CD4-positive, alpha-beta T cell treated with Interleukin-10 for 1 hour (primary cell): ENCODE data around the gene HFM1.
"Not testable (repeated sequence)": the region's sequence is repeated elsewhere in the genome, so short reads cannot be mapped to it uniquely, and the experiment has no call there.

Experiments used
- DNase-seq: peaks from one replicate; pipeline ENCODE4 v3.0.0-alpha.2; 2020

HFM1 gene, protein sequence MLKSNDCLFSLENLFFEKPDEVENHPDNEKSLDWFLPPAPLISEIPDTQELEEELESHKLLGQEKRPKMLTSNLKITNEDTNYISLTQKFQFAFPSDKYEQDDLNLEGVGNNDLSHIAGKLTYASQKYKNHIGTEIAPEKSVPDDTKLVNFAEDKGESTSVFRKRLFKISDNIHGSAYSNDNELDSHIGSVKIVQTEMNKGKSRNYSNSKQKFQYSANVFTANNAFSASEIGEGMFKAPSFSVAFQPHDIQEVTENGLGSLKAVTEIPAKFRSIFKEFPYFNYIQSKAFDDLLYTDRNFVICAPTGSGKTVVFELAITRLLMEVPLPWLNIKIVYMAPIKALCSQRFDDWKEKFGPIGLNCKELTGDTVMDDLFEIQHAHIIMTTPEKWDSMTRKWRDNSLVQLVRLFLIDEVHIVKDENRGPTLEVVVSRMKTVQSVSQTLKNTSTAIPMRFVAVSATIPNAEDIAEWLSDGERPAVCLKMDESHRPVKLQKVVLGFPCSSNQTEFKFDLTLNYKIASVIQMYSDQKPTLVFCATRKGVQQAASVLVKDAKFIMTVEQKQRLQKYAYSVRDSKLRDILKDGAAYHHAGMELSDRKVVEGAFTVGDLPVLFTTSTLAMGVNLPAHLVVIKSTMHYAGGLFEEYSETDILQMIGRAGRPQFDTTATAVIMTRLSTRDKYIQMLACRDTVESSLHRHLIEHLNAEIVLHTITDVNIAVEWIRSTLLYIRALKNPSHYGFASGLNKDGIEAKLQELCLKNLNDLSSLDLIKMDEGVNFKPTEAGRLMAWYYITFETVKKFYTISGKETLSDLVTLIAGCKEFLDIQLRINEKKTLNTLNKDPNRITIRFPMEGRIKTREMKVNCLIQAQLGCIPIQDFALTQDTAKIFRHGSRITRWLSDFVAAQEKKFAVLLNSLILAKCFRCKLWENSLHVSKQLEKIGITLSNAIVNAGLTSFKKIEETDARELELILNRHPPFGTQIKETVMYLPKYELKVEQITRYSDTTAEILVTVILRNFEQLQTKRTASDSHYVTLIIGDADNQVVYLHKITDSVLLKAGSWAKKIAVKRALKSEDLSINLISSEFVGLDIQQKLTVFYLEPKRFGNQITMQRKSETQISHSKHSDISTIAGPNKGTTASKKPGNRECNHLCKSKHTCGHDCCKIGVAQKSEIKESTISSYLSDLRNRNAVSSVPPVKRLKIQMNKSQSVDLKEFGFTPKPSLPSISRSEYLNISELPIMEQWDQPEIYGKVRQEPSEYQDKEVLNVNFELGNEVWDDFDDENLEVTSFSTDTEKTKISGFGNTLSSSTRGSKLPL (N-terminal part only)

DNA sequence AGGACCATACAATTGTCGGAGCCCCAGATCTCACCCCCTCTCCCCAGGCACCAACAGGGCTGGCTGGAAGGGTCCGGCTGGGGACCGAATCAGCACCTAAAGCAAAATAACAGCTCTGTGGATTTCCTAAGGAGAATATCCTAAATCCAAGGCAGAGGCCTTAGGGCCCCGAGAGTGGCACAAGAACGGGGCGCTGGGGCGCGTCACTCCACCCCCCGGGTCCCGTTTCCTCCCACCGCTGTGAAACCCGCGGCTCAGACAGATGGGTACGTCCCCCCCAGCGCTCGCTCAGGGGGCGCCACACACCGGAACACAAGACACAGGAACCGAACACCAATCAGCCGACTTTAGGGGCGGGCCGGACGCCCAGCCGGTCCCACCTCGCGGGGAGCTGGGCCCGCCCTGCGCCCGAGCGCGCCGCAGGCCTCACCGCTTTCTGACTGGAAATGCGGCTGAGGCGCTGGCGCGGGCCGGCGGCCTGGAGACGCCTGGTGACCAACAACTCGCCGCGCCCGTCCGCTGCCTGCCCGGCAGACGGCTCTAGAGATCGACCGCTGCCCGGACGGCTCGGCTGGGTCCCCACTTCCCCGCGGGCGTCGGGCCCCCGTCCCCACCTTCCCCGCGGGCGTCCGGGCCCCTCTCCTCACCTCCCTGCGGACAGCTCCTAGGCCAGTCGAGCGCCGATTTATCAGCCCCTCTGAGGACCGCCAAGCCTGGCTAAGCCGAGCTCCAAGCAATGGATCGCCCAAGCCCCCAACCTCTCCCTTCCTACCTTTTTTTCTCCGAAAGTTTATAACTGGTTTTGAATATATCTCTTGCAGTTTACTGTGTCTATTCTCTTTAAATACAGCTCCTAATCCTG lies at the start of gene HFM1:
HFM1 (minus strand) TSS at position 687 of the 862 bp plus-strand sequence. CDS start 3,755 bp downstream, outside the sequence.
- peak; percentile 48 for DNase-seq

DNA sequence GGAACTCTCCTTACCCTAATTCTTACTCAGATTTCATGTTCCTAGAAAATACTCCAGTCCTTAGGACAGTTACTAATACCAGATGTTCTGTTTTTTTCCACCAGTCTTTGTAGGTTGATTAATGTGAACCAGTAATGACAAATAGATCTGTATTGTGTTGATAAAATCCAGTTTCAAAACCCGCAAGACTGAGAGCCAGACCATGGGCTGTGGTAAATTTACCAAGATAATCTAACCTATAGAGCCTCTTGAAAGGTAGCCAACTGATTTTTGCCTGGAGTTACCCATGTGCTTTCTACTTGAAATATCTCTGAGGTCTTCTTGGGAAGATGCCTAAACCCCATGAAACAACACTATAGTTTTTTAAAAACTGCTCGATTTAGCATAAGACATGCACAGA lies 49.5 kb upstream of the HFM1 start:
- no peak for DNase-seq

DNA sequence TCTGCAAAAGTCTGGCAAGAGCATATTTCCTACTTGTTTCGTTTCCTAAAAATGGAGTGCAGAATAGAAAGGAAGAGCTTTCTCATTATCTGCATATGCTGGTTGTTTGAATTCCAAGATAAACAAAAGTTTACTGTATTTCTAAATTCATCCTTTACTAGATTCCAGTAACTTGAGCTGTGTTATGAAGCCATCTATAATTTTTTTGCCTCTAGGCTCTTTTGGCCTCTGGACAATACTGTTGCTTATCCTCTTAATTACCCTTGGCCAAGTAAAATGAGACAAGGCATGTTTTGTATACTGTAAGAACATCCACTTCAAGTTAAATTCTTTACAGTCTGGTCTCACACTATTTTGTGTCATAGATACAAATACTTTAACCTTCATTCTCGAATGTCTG lies 45.6 kb upstream of the HFM1 start:
- DNase-seq, result no peak

DNA sequence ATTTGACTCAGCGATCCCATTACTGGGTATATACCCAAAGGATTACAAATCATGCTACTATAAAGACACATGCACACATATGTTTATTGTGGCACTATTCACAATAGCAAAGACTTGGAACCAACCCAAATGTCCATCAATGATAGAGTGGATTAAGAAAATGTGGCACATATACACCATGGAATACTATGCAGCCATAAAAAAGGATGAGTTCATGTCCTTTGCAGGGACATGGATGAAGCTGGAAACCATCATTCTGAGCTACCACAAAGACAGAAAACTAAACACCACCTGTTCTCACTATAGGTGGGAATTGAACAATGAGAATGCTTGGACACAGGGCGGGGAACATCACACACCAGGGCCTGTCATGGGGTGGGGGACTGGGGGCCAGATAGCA lies 43.1 kb upstream of the HFM1 start:
- not testable (repeated sequence) for DNase-seq

DNA sequence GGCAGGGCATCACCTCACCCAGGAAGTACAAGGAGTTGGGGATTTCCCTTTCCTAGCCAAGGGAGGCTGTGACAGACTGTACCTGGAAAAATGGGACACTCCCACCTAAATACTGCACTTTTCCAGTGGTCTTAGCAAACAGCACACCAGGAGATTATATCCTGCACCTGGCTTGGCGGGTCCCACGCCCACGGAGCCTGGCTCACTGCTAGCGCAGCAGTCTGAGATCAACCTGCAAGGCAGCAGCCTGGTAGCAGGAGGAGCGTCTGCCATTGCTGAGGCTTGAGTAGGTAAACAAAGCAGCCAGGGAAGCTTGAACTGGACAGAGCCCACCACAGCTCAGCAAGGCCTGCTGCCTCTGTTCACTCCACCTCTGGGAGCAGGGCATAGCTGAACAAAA lies 37.3 kb upstream of the HFM1 start:
- DNase-seq, result not testable (repeated sequence)

DNA sequence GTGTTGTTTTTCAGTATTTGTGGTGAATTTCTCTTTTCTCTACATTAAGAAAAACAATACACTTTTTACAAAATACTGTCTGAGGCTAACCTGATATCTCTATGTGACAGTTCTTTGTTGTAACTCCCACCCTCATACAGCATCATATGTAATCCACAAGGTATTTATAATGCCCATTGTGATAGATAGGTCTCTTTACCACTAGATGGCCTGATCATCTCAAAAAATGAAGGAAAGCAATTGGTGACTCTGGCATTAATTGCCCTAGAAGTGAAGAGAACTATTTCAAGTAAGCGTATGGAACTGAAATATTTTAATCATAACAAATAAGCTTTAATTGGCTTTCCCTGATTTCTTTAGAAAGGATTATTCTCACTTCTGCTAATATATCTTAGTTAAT lies 36.2 kb upstream of the HFM1 start:
- DNase-seq, result peak; percentile 7

DNA sequence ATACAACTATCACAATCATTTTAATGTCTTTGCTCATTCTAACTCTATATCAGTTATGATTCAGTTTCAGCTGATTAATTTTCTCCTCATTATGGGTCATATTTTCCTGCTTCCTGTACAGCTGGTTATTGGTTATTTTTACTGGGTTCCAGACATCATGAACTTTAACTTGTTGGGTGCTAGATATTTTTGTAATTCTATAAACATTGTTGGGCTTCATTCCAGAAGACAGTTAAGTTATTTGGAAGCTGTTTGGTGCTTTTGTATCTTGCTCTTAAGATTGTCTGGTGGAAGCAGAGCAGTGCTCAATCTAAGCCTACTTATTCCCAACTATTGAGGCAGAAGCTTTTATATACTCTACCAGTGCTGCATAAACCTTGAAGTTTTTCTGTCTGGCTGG lies 34.4 kb upstream of the HFM1 start:
- no peak for DNase-seq

DNA sequence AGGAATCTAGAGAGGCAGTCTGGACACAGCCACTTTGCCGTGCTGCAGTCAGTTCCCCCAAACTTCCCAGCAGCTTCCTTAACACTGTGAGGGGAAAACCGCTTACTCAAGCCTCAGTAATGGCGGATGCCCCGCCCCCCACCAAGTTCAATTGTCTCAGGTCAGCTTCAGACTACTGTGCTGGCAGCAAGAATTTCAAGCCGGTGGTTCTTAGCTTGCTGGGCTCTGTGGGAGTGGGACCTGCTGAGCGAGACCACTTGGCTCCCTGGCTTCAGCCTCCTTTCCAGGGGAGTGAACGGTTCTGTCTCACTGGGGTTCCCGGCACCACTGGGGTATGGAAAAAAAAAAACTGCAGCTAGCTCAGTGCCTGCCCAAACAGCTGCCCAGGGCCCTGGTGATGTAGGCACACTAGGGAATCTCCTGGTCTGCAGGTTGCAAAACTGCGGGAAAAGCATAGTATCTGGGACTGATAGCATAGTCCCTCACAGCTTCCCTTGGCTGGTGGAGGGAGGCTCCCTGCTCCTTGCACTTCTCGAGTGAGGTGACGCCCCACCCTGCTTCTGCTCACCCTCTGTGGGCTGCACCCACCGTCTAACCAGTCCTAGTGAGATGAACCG lies 23.7 kb upstream of the HFM1 start:
- DNase-seq, result no peak

DNA sequence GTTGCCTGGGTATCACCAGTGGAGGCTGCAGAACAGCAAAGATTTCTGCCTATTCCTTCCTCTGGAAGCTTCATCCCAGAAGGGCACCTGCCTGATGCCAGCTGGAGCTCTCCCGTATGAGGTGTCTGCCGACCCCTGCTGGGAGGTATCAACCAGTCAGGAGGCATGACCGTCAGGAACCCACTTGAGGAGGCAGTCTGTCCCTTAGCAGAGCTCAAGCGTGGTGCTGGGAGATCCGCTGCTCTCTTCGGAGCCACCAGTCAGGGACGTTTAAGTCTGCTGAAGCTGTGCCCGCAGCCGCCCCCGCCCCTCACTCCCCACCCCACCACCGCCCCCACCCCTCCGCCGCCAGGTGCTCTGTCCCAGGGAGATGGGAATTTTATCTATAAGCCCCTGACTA lies 23.1 kb upstream of the HFM1 start:
- DNase-seq, result no peak

DNA sequence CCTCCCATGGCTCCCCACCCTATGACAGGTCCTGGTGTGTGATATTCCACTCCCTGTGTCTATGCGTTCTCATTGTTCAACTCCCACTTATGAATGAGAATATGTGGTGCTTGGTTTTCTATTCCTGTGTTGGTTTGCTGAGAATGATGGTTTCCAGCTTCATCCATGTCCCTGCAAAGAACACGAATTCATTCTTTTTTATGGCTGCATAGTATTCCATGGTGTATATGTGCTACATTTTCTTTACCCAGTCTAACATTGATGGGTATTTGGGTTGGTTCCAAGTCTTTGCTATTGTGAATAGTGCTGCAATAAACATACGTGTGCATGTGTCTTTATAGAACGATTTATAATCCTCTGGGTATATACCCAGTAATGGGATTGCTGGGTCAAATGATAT lies 17.9 kb upstream of the HFM1 start:
- DNase-seq, result not testable (repeated sequence)

DNA sequence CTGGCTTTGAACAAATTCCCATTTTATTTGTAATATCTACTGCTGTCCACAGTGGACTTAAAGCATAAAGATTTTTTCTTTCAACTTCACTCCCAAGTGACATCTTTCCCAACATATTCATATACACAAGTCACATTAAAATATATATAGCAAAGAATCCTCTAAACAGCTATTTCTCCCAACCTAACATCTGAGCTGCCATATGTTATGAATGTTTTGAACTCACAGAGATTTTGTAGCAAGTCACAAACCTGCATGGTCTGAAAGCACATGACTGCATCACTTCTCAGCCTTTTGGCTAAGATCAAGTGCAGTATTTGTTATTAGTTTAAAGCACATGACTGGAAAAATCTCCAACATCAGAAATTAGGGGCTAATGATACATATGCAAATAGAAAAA lies 7.7 kb upstream of the HFM1 start:
- no peak for DNase-seq

DNA sequence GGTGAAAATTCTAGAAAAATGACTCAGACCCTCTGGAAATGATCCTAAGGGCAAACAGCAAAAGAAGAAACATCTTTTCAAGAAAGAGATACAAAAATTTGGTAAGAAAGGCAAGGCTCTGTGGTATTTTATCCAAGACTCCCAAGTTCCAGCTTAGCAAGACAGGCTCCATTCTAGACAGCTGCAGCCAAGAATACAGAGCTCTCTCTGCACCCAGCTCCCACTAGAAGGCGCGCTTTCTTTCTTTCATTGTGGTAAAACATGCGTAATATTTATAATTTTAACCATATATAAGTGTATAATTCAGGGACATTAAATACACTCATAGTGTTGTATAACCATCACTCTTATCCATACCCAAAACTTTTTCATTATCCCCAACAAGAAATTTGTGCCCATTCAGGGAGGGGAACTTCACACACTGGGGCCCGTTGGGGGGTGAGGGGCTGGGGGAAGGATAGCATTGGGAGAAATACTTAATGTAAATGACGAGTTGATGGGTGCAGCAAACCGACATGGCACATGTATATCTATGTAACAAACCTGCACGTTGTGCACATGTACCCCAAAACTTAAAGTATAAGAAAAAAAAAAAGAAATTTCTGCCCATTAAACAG lies 2.2 kb upstream of the HFM1 start:
- DNase-seq, result no peak

DNA sequence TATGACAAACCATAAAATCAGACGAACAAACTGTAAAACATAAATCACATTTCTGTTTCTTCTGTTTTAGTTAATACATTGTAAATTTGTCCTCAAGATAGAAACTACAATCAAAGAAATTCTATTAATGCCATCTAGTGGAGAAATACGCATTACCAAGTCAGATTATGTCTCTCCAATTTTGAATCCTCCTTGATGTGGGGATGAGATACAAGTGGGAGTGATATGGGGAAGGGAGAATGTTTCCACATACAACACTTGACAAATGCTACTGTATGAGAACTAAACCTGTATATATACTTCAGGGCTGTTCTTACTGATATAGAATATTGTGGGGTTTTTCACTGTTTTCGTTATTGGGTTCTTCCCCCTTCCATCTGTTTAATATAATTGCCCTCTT lies 2.6 kb downstream of the HFM1 start:
- peak; percentile 1 for DNase-seq

DNA sequence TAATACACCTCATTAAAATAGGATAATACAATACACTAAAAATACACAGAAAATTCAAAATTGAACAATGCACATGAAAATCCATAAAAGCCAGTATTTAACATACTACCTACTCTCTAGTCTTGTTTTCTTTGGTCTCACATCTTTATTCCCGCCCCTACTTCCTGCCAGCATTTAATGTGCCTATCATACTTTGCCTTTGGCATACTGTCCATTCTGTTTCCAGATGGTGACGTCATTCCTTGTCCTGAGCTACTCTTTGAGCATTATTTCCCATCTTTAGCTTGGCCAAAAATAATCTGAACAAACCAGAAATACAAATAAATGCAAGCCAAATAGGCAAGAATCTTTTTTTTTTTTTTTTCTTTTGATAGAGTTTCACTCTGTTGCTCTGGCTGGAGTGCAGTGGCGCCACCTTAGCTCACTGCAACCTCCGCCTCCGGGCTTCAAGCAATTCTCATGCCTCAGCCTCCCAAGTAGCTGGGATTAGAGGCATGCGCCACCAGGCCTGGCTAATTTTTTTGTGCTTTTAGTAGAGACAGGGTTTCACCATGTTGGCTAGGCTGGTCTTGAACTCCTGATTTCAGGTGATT lies 4.4 kb downstream of the HFM1 start:
- DNase-seq, result no peak

DNA sequence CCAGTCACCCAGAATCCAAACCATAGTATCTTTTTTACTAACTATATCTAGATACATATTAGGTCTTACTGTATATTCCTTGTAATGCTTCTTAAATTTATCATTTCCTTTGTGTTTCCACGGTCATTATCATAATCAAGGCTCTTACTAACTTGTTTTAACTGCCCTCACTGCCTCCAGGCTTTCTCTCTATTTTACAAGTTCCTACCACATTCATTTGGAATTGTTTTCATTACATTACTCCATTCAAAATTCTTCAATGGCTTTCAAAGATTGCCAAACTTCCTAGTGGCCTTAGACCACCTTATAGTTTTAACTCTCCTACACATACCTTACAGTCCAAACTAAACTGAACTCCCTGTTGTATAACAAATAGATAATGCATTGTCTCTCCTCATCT lies 6.3 kb downstream of the HFM1 start:
- no peak for DNase-seq

DNA sequence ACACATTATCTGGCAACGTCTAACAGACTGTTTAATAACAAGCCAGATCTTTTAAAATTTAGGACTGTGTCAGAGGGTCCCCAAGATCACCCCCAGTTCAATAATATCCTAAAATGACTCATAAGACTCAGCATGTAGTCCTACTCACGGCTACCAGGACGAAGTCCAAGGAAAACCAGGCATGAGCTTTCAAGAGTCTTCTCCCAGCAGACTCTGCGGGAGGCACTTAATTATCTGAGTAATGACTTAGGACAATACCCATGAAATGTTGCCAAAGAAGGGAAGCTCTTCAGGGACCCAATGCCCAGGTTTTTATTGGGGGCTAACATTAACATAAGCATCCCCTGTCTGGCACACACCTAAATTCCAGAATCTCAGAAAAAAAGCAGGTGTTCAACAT lies 7.0 kb downstream of the HFM1 start:
- DNase-seq, result no peak

DNA sequence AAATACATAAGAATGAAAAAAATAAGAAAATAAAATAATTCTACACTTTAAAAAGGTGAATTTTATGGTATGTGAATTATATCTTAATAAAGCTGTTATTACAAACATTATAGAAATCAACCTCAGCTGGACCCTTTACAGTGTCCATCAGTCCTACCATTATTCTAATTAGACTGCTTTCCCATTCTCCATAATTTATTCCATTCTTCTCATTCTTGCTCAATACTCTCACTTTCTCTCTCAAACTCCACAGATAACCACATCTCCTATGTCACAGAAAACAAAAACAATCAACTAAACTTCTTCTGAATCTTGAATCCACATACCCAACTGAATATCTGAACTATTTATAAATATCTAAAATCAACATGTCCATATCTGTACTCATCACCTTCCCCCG lies 11.6 kb downstream of the HFM1 start:
- DNase-seq, result no peak

DNA sequence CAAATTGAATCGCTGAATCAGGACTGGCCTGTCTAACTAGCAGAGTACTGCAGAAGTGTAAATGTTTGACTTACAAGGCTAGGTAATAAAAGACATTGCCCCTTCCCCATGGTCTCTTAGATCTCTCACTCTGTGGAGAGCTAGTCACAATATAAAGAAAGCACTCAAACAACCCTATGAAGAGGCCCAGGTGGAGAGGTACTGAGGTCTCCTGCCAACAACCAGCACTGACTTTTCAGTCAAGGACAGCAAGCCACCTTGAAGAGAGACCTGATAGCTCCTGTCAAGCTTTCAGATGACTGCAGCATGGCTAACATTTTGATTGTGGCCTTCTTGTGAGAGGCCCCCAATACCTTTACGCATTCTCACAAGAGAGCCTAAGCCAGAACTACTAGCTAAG lies 18.5 kb downstream of the HFM1 start:
- no peak for DNase-seq

DNA sequence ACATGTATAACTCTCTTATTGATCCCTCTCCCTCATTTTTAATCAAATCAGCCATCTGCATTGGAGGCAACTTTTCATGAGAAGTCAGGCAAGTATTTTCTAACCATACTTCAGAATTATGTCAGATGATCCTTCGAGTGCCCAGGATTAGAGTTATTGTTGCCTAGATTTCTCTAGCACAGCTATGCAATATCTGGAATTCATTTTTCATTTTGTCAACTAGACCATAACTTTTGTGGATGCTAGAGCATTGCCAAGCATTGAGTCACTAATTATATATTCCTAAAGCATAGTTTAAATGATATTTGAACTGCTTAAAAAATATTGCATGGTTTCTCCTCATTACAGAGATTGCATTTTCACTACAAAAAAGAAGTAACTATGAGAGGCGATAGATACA lies 21.2 kb downstream of the HFM1 start:
- DNase-seq, result no peak

DNA sequence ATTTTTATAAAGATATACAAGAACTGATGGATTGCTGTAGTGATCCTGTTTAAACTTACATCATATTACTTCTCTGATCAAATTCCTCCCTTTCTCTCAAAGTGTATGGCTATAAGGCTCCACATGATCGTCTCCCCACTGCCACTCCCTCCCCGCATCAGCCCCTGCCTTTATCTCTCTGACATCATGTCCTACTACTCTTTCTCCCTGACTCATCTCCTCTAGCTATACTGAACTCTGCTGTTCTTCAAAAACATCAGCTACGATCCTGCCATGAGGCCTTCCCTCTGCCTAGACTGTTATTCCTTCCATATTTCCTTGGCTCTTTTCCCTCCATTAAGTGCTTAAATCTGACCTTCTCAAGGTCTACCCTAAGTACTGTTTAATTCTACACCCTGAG lies 22.8 kb downstream of the HFM1 start:
- no peak for DNase-seq

DNA sequence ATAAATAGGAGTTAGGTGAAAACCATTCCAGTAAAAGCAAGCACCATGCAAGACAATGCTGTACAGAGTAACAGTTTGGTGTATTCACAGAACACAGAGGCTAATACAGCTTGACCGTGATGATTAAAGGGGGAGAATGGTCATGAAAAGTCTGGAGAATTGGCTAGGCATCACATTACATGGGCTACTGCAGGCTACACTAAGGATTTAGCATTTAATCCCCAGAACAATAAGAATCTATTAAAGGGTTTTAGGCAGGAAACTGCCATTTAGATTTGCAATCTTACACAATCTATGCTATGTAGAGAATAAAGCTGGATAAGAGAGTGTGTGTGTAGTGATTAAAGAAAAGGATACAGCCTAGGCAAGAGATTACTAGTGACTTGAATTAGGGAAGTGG lies 30.6 kb downstream of the HFM1 start:
- DNase-seq, result no peak
